Activated naive CD4-positive, alpha-beta T cell treated with anti-CD3 and anti-CD28 coated beads for 36 hours (primary cell): ENCODE measurements around the gene MRM1. TPM values are rescaled to one million over a fixed set of nuclear protein-coding genes. Genes with fewer than 3 reads are reported as not detected.
A peak's percentile ranks its signal among the peaks of the same experiment; 100 is the strongest.

ENCODE experiments used
- CTCF ChIA-PET: fragments of 350-600 bp; sonication (Branson Sonifier 250); formaldehyde crosslinking; loops from one replicate; lab custom pipeline; 2021; ENCODE audit warnings: antibody characterized with exemption; lab: Charles Lee
- DNase-seq: peaks from one replicate; pipeline ENCODE4 v3.0.0-alpha.2; 2020
- H3K27ac Mint-ChIP-seq: one replicate; pipeline ENCODE4 v1.8.0; 2021; ENCODE audit warnings: mild to moderate bottlenecking, mixed read lengths
- H3K27me3 Mint-ChIP-seq: one replicate; pipeline ENCODE4 v1.8.0; 2021; ENCODE audit warnings: low read depth, mixed read lengths
- H3K36me3 Mint-ChIP-seq: one replicate; pipeline ENCODE4 v1.8.0; 2021; ENCODE audit warnings: low read depth, mixed read lengths
- H3K4me1 Mint-ChIP-seq: one replicate; pipeline ENCODE4 v1.8.0; 2021; ENCODE audit warnings: low read depth, mixed read lengths
- H3K4me3 Mint-ChIP-seq: one replicate; pipeline ENCODE4 v1.8.0; 2021; ENCODE audit warnings: mild to moderate bottlenecking, moderate library complexity, mixed read lengths
- H3K9me3 Mint-ChIP-seq: one replicate; pipeline ENCODE4 v1.8.0; 2021; ENCODE audit warnings: mixed read lengths
- intact Hi-C: fragments of 100-400 bp; cut with micrococcal nuclease; formaldehyde crosslinking; loops from one replicate; pipeline ENCODE4 v1.15.1; 2023
- total RNA-seq, 2 experiments: library from RNA; stranded (reverse); gene quantifications; one replicate each; pipeline ENCODE4 v1.2.3, GENCODE V29; 2021

The MRM1 gene
- total RNA-seq, 2 experiments from 2014 or later = 11.0 to 11.3 TPM

DNA sequence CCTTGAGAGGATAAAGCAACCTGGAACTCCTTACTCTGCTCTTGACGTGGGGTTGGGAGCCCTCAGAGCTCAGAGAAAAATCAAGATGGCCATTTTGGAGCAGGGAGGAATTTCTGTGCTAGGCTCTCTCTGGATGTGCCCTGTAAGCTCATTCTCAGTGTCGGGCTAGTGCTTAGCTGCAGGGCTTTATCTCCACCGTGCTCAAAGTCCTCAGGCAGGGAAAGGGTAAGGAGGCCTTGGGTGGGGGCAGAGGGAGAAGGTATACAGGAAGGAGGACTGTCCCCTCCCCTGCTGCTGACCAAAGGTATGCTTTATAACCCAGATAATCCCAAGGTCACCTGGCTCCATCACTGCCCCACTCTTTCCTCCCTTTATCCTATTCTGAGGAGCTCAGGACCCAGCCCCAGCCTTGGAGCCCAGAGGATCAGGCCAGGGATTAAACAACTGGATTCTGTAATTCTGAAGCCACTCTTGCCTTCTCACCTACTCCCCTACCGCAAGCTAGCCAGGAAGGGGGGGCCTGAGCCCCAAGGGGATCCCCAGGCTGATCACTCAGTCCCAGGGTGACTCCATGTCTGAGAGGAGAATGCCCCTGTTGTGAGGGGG, 8.6 kb upstream of the MRM1 start:
- Mint-ChIP-seq H3K4me1 (peaks cover 23% of the 10 kb centered on the region), H3K27ac (no peak overlapping the region), H3K27me3 (no peaks in the 10 kb centered on the region), H3K36me3 (peaks cover 12% of the 10 kb centered on the region), H3K9me3 (no peaks in the 10 kb centered on the region), H3K4me3 (peak overlapping the region; percentile 71)
- DNase-seq = peak; percentile 24
- intact Hi-C loops = no loop called here
- CTCF ChIA-PET = interaction anchor here (1.1 to 3.9 kb wide), 2 partner anchors 10 to 33 kb away, joined by 3 to 33 read pairs; partner anchors contain the start of gene MRM1

DNA sequence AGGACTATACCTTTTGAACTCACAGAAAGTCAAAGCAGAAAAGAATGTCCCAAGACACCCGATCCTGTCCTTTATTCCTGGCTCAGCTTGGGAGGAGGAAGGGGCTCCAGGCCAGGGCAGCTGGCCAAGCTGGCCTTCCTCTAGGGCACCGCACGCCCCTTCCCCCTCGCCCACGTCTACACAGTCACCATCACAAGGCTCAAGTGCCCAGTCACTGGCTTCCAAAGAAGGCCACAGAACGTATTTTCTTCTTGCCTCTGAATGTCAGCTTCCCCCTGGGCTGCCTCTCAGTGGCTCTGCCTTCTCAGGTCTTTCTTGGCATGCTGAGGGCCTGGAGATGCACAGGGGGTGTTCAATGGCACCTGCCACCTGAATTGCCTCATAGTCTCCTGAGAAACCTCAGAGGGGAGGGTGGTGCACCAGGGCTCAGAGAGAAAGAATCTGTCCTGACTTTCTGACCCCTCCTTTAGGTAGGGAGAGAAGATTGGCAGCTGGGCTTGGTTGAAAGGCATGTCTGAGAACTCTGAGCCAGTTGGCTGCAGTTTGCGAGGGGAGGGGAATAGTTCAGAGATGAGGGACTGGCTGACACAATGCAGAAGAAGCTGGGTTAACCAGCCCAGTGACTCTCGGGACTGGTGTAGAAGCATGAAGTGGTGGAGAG, 7.6 kb upstream of the MRM1 start:
- H3K27ac Mint-ChIP-seq = no peak overlapping the region
- H3K9me3 Mint-ChIP-seq = no peaks in the 10 kb centered on the region
- CTCF ChIA-PET = interaction anchor here (1.1 to 3.9 kb wide), 2 partner anchors 9 to 32 kb away, joined by 3 to 33 read pairs; partner anchors contain the start of gene MRM1
- H3K4me3 Mint-ChIP-seq = no peak overlapping the region
- intact Hi-C loops = no loop called here
- H3K36me3 Mint-ChIP-seq = peaks cover 9% of the 10 kb centered on the region
- H3K4me1 Mint-ChIP-seq = peaks cover 23% of the 10 kb centered on the region
- no peaks in the 10 kb centered on the region for H3K27me3 Mint-ChIP-seq
- no peak for DNase-seq

- no peak overlapping the region for H3K27ac Mint-ChIP-seq
- peaks cover 8% of the 10 kb centered on the region for H3K36me3 Mint-ChIP-seq
- H3K4me3 Mint-ChIP-seq = no peak overlapping the region
- CTCF ChIA-PET = interaction anchor here (0.6 to 3.9 kb wide), 2 partner anchors 8 to 109 kb away, joined by 4 to 33 read pairs; partner anchors contain the start of gene MRM1
- no peaks in the 10 kb centered on the region for H3K27me3 Mint-ChIP-seq
- peaks cover 23% of the 10 kb centered on the region for H3K4me1 Mint-ChIP-seq
- intact Hi-C loops = no loop called here
- H3K9me3 Mint-ChIP-seq = no peaks in the 10 kb centered on the region
- no peak for DNase-seq
Measured at GRCh38 chr17:36594626-36595401, 6.6 kb upstream of the MRM1 start.

GRCh38 chr17:36597226-36597625, 4.2 kb upstream of the MRM1 start:
- no peaks in the 10 kb centered on the region for H3K27me3 Mint-ChIP-seq
- H3K4me1 Mint-ChIP-seq = peaks cover 20% of the 10 kb centered on the region

DNA sequence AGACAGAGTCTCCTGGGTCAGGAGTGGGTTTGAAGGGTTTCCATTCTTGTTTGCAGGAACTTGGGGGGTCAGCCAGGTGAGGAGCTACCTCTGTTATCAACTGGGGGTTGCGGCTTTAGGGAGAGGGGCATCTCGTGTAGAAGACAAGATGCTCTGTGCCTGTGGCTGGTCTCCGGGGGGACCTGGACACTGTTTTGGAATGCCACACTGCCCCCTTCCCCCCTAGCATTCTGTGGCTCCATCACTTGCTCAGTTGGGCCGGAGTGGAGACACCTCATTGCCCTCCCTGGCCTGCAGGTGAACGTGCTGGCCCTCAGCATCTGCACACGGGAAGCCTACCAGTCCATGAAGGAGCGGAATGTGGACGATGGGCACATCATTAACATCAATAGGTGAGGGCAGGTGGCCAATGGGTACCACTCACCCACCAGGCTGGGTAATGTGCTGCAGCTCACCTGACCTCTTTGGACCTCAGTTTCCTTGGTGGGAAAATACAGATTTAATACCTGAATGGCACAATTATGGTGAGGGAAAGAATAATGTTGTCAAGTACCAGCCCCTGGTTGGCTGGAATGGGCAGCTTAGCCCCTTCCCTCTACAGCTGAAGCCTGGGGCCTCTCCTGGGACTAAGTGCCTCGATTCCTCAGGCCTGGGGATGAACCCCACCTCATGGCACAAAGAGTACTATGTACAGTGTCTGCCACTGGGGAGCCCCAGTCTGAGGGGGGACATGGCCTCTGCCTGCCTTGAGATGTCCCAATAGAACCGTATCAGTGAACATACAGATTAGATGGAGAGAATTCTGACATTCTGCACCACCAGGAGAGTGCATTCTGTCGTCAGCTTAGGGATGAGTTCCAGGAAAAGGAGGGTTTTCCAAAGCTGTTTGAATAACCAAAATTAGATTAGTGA, 3.3 kb upstream of the MRM1 start:
- no peak overlapping the region for H3K27ac Mint-ChIP-seq
- H3K27me3 Mint-ChIP-seq = no peaks in the 10 kb centered on the region
- H3K4me1 Mint-ChIP-seq = peaks cover 14% of the 10 kb centered on the region
- intact Hi-C loops = no loop called here
- CTCF ChIA-PET = no interaction called here
- H3K4me3 Mint-ChIP-seq = no peak overlapping the region
- no peak for DNase-seq
- H3K36me3 Mint-ChIP-seq = peaks cover 8% of the 10 kb centered on the region
- H3K9me3 Mint-ChIP-seq = no peaks in the 10 kb centered on the region

More at GRCh38 chr17:36597226-36597625, 4.2 kb upstream of the MRM1 start:
- CTCF ChIA-PET = no interaction called here
- Mint-ChIP-seq H3K36me3 (peaks cover 8% of the 10 kb centered on the region), H3K27ac (no peak overlapping the region), H3K9me3 (no peaks in the 10 kb centered on the region), H3K4me3 (no peak overlapping the region)
- no peak for DNase-seq
- intact Hi-C loops = no loop called here

DNA sequence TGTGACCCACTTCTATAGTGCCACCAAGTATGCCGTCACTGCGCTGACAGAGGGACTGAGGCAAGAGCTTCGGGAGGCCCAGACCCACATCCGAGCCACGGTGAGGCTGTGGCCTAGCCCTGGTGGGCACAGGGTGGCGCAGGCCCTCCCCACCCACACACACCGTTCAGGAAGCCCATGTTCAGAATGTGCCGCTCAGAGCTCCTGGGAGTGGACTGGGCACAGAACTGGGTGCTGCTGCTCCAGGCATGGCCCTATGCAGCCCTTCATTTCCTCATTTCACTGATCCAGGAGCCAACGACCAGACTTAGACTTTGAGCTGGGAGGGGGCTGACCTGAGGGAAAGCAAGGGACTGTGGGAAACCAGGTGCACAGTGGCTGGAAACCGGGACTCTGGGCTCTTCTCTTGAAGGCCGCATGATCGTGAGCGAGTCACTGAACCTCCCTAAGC, 2.4 kb upstream of the MRM1 start:
- intact Hi-C loops = no loop called here
- Mint-ChIP-seq H3K9me3 (no peaks in the 10 kb centered on the region), H3K27ac (no peak overlapping the region), H3K4me3 (no peak overlapping the region), H3K27me3 (no peaks in the 10 kb centered on the region), H3K36me3 (peaks cover 9% of the 10 kb centered on the region), H3K4me1 (peaks cover 15% of the 10 kb centered on the region)
- CTCF ChIA-PET = no interaction called here
- no peak for DNase-seq

GRCh38 chr17:36599546-36600250, 1.7 kb upstream of the MRM1 start:
- H3K36me3 Mint-ChIP-seq = peaks cover 16% of the 10 kb centered on the region
- peaks cover 22% of the 10 kb centered on the region for H3K4me1 Mint-ChIP-seq
- H3K27me3 Mint-ChIP-seq = no peaks in the 10 kb centered on the region
- DNase-seq = no peak
- H3K27ac Mint-ChIP-seq = no peak overlapping the region
- intact Hi-C loops = loop anchor here (5.0 kb wide), 1 partner anchor 758 kb away; no protein-coding TSS in a partner anchor
- CTCF ChIA-PET = interaction anchor here (0.6 kb wide), 1 partner anchor 10 kb away, joined by 4 read pairs; no protein-coding TSS in a partner anchor
- no peaks in the 10 kb centered on the region for H3K9me3 Mint-ChIP-seq
- no peak overlapping the region for H3K4me3 Mint-ChIP-seq

DNA sequence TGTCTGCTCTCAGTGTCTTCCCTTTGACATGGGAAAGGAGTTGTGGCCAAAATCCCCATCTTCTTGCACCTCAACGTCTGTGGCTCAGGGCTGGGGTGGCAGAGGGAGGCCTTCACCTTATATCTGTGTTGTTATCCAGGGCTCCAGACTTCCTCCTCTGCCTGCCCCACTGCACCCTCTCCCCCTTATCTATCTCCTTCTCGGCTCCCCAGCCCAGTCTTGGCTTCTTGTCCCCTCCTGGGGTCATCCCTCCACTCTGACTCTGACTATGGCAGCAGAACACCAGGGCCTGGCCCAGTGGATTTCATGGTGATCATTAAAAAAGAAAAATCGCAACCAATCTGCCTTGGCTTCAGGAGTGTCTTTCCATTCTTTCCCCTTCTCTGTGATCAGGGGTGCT, 918 bp upstream of the MRM1 start:
- H3K9me3 Mint-ChIP-seq = no peaks in the 10 kb centered on the region
- peak overlapping the region; percentile 87 for H3K4me3 Mint-ChIP-seq
- CTCF ChIA-PET = interaction anchor here (3.9 kb wide), 1 partner anchor 25 kb away, joined by 26 read pairs; no protein-coding TSS in a partner anchor
- no peaks in the 10 kb centered on the region for H3K27me3 Mint-ChIP-seq
- peaks cover 27% of the 10 kb centered on the region for H3K4me1 Mint-ChIP-seq
- DNase-seq = no peak
- peak overlapping the region; percentile 85 for H3K27ac Mint-ChIP-seq
- intact Hi-C loops = loop anchor here (5.0 kb wide), 1 partner anchor 757 kb away; no protein-coding TSS in a partner anchor
- H3K36me3 Mint-ChIP-seq = peaks cover 15% of the 10 kb centered on the region

DNA sequence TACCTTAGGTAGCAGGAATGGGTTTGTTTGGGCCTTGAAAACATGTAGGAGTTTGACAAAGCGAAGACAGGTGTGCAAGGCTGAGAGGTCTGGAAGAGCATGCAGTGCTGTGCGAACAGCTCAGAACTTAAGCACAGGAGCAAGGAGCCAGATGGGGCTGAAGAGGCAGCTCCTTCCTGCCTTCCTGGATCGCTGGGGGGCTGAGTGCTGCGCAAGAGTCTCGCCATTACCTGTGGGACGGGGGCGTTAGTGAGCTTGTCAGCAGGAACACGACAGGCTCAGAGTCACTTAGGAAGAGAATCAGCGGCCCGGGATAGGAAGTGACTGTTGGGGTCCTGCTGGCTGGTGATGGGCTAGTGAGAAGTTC, 464 bp upstream of the MRM1 start:
- Mint-ChIP-seq H3K27me3 (no peaks in the 10 kb centered on the region), H3K9me3 (no peaks in the 10 kb centered on the region), H3K4me1 (peaks cover 32% of the 10 kb centered on the region), H3K4me3 (peak overlapping the region; percentile 87), H3K36me3 (peaks cover 15% of the 10 kb centered on the region), H3K27ac (peak overlapping the region; percentile 85)
- CTCF ChIA-PET = interaction anchor here (1.8 to 3.9 kb wide), 4 partner anchors 16 to 446 kb away, joined by 4 to 26 read pairs (median 12); no protein-coding TSS in a partner anchor
- intact Hi-C loops = loop anchor here (5.0 kb wide), 1 partner anchor 756 kb away; no protein-coding TSS in a partner anchor
- DNase-seq = peak; percentile 42

GRCh38 chr17:36602030-36602748, 806 bp downstream of the MRM1 start:
- intact Hi-C loops = loop anchor here (1.0 to 5.0 kb wide), 5 partner anchors 57 to 804 kb away; partner anchors contain the start of genes ACACA, GGNBP2, MYO19 and PIGW
- Mint-ChIP-seq H3K27me3 (no peaks in the 10 kb centered on the region), H3K27ac (peak overlapping the region; percentile 85), H3K9me3 (no peaks in the 10 kb centered on the region), H3K4me1 (peaks cover 34% of the 10 kb centered on the region), H3K36me3 (peaks cover 16% of the 10 kb centered on the region), H3K4me3 (peak overlapping the region; percentile 87)
- DNase-seq = peak; percentile 12
- CTCF ChIA-PET = interaction anchor here (0.6 to 3.9 kb wide), 20 partner anchors 10 to 837 kb away, joined by 3 to 33 read pairs (median 4); partner anchors contain the start of gene DHRS11
